ENCODE data around the gene RNLS.

DNA sequence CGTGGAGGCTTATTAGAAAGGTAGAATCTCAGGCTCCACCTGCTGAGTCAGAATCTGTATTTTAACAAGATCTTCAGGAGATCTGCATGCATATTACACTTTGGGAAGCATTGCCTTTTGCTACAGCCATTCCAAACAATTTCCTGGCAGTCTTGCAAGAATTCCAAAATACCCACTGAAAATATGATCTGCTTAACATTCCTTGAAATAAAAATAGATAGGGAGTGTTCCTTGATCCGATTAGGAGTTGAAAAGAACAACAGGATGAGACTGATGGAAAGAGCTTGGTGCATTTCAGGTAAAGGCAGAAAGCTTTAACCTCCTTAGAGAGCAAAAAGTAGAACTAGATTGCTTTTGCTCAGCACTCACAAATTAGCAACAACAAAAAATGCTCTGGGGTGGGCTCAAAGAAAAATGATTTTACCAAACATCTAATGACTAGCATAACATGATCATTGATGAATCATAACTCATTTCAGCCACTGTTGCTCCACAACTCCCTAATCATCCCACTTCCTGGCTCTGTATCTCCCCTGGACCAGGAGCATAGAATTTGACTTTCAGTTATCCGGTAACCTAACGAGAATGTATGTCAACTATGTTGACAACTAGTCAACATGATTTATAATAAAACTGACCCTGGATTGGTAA lies 115.2 kb downstream of the RNLS start:
- TF ChIP-seq POLR2A (IDR thresholded peaks at IDR 0.05; ENCODE audit: low read depth, low read length) (no peak), POLR2AphosphoS5 (IDR thresholded peaks at IDR 0.05; ENCODE audit: low read depth, low read length) (no peak), TAF1 (IDR thresholded peaks at IDR 0.05; ENCODE audit: borderline replicate concordance, low read depth, low read length) (no peak)
